ENCODE results near the gene LANCL2.
A peak's percentile ranks its signal among the peaks of the same experiment; 100 is the strongest.

Gene LANCL2

DNA sequence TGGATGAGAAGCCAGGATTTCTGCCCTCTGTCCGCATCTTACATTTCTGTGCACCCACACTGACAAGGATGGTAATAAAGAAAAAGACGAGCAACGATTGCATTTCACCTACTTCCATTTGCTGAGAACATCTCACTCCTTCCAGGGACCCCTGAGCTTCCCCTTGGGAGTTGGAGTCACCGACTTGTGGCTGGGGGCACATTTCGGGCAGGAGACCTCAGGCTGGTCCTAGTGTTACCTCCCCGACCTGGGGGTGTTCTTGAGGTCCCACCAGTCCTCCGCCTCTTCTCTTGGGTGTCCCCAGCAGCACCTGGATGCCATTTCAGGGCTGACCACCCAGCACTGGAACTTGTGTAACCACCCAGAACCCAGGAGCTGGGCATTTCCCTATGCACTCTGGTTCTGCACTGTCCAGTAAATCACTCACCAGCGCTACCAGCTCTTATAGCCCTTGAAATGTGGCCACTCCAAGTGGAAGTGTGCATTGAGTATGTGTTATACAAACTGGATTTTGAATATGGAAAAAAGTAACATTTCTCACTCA lies 84.9 kb downstream of the LANCL2 start:
- Histone ChIP-seq H3K14ac (ENCODE audit: low read length) (no peak overlapping the region), H3K27me3 (ENCODE audit: control insufficient read depth in 3 of 3, insufficient read depth in 3 of 3, low read depth in 1 of 3, low read length in 3 of 3) (no peaks in the 10 kb centered on the region), H3K79me1 (ENCODE audit: low read depth, low read length) (peaks cover 2% of the 10 kb centered on the region), H3K23ac (ENCODE audit: low read depth, low read length, poor library complexity) (no peak overlapping the region), H2BK5ac (ENCODE audit: low read length) (no peak overlapping the region), H3K27ac (replicated peaks; ENCODE audit: low read length) (no peak overlapping the region), H3K4ac (ENCODE audit: low read length) (no peak overlapping the region), H2AK5ac (ENCODE audit: low read depth, low read length) (peak overlapping the region; percentile 43), H4K91ac (ENCODE audit: low read depth, low read length, poor library complexity) (no peak overlapping the region), H4K8ac (ENCODE audit: low read depth, low read length) (no peak overlapping the region), H2BK15ac (ENCODE audit: low read length) (no peak overlapping the region), H3K18ac (ENCODE audit: low read length) (no peak overlapping the region), H2BK12ac (ENCODE audit: low read length) (no peak overlapping the region), H3K4me1 (ENCODE audit: control insufficient read depth in 2 of 2, insufficient read depth in 1 of 2, low read depth in 1 of 2, low read length in 2 of 2) (peaks cover 0 to 1% of the 10 kb centered on the region in 2 donors), H3K4me3 (ENCODE audit: low read length in 2 of 2) (no peak overlapping the region), H3K9me3 (replicated peaks in 1 of 2; ENCODE audit: control insufficient read depth in 2 of 2, insufficient read depth in 1 of 2, low read depth in 1 of 2, low read length in 2 of 2) (no peaks in the 10 kb centered on the region), H3K4me2 (ENCODE audit: insufficient read depth, low read length, poor library complexity, severe bottlenecking) (no peak overlapping the region), H2BK120ac (ENCODE audit: low read depth, low read length) (no peak overlapping the region), H3K36me3 (replicated peaks in 1 of 2; ENCODE audit: control insufficient read depth in 2 of 2, insufficient read depth in 2 of 2, low read length in 2 of 2) (no peaks in the 10 kb centered on the region), H3K9ac (ENCODE audit: low read depth, low read length, poor library complexity) (no peak overlapping the region), H2AFZ (ENCODE audit: low read length) (no peak overlapping the region)
- WGBS, 2 donors (ENCODE audit: extremely low coverage in 2 of 2, insufficient read length in 2 of 2, insufficient replicate concordance in 1 of 2) = no CpG with 5 or more reads among the region's 8 CpGs
- no peak for DNase-seq (ENCODE audit: low spot score)

DNA sequence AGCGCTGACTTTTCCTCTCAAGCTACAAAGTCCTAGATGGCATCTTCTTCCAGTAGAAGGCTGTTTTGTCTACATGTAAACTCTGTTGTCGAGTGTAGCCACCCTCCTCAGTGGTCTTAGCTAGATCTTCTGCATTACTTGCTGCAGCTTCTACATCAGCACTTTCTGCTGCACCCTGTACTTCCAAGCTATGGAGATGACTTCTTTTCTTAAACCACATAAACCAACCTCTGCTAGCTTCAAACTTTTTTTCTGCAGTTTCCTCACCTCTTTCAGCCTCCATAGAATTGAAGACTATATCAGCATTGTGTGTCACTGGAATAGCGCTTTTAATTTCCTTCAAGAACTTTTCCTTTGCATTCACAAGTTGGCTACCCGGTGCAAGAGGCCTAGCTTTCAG lies 87.8 kb downstream of the LANCL2 start:
- Histone ChIP-seq H2BK15ac (ENCODE audit: low read length) (no peak overlapping the region), H2BK120ac (ENCODE audit: low read depth, low read length) (no peak overlapping the region), H3K23ac (ENCODE audit: low read depth, low read length, poor library complexity) (no peak overlapping the region), H2AFZ (ENCODE audit: low read length) (no peak overlapping the region), H3K4me2 (ENCODE audit: insufficient read depth, low read length, poor library complexity, severe bottlenecking) (no peak overlapping the region), H2BK12ac (ENCODE audit: low read length) (no peak overlapping the region), H3K36me3 (replicated peaks in 1 of 2; ENCODE audit: control insufficient read depth in 2 of 2, insufficient read depth in 2 of 2, low read length in 2 of 2) (no peaks in the 10 kb centered on the region), H3K27ac (replicated peaks; ENCODE audit: low read length) (no peak overlapping the region), H3K14ac (ENCODE audit: low read length) (no peak overlapping the region), H3K79me1 (ENCODE audit: low read depth, low read length) (peaks cover 2% of the 10 kb centered on the region), H3K9me3 (replicated peaks in 1 of 2; ENCODE audit: control insufficient read depth in 2 of 2, insufficient read depth in 1 of 2, low read depth in 1 of 2, low read length in 2 of 2) (peaks cover 0 to 2% of the 10 kb centered on the region in 2 donors), H3K4me1 (ENCODE audit: control insufficient read depth in 2 of 2, insufficient read depth in 1 of 2, low read depth in 1 of 2, low read length in 2 of 2) (peaks cover 0 to 1% of the 10 kb centered on the region in 2 donors), H3K4me3 (ENCODE audit: low read length in 2 of 2) (no peak overlapping the region), H3K4ac (ENCODE audit: low read length) (no peak overlapping the region), H2AK5ac (ENCODE audit: low read depth, low read length) (no peak overlapping the region), H4K91ac (ENCODE audit: low read depth, low read length, poor library complexity) (no peak overlapping the region), H3K9ac (ENCODE audit: low read depth, low read length, poor library complexity) (no peak overlapping the region), H3K18ac (ENCODE audit: low read length) (no peak overlapping the region), H2BK5ac (ENCODE audit: low read length) (no peak overlapping the region), H3K27me3 (ENCODE audit: control insufficient read depth in 3 of 3, insufficient read depth in 3 of 3, low read depth in 1 of 3, low read length in 3 of 3) (no peaks in the 10 kb centered on the region), H4K8ac (ENCODE audit: low read depth, low read length) (no peak overlapping the region)
- DNase-seq (ENCODE audit: low spot score) = no peak
- WGBS, 2 donors (ENCODE audit: extremely low coverage in 2 of 2, insufficient read length in 2 of 2, insufficient replicate concordance in 1 of 2) = no CpG with 5 or more reads among the region's 4 CpGs

DNA sequence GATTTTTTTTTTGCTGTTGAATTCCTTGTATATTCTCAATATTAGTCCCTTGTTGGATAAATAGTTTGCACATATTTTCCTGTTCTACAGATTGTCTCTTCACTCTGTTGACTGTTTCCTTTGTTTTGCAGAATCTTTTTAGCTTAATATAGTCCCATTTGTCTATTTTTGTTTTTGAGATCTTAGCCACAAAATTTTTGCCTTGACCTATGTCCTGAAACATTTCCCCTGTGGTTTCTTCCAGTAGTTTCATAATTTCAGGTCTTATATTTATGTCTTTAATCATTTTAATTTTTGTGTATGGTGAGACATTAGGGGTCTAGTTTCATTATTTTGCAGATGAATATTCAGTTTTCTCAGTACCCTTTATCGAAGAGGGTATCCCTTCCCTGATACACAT lies 92.7 kb downstream of the LANCL2 start:
- no peak overlapping the region for H3K4me2 ChIP-seq (ENCODE audit: insufficient read depth, low read length, poor library complexity, severe bottlenecking)
- no peak overlapping the region for H2AK5ac ChIP-seq (ENCODE audit: low read depth, low read length)
- no peaks in the 10 kb centered on the region for H3K79me1 ChIP-seq (ENCODE audit: low read depth, low read length)
- no peak overlapping the region for H3K18ac ChIP-seq (ENCODE audit: low read length)
- H2BK15ac ChIP-seq (ENCODE audit: low read length) = no peak overlapping the region
- no peak overlapping the region for H2BK5ac ChIP-seq (ENCODE audit: low read length)
- no peaks in the 10 kb centered on the region for H3K4me1 ChIP-seq (ENCODE audit: control insufficient read depth in 2 of 2, insufficient read depth in 1 of 2, low read depth in 1 of 2, low read length in 2 of 2)
- H3K27ac ChIP-seq (replicated peaks; ENCODE audit: low read length) = no peak overlapping the region
- no peak overlapping the region for H2AFZ ChIP-seq (ENCODE audit: low read length)
- H3K4ac ChIP-seq (ENCODE audit: low read length) = no peak overlapping the region
- H3K9me3 ChIP-seq (replicated peaks in 1 of 2; ENCODE audit: control insufficient read depth in 2 of 2, insufficient read depth in 1 of 2, low read depth in 1 of 2, low read length in 2 of 2) = peaks cover 0 to 16% of the 10 kb centered on the region in 2 donors
- H3K4me3 ChIP-seq (ENCODE audit: low read length in 2 of 2) = no peak overlapping the region
- no peaks in the 10 kb centered on the region for H3K36me3 ChIP-seq (replicated peaks in 1 of 2; ENCODE audit: control insufficient read depth in 2 of 2, insufficient read depth in 2 of 2, low read length in 2 of 2)
- no peak overlapping the region for H4K8ac ChIP-seq (ENCODE audit: low read depth, low read length)
- H4K91ac ChIP-seq (ENCODE audit: low read depth, low read length, poor library complexity) = no peak overlapping the region
- DNase-seq (ENCODE audit: low spot score) = no peak
- no peak overlapping the region for H3K14ac ChIP-seq (ENCODE audit: low read length)
- no peak overlapping the region for H3K23ac ChIP-seq (ENCODE audit: low read depth, low read length, poor library complexity)
- no peak overlapping the region for H2BK12ac ChIP-seq (ENCODE audit: low read length)
- H3K9ac ChIP-seq (ENCODE audit: low read depth, low read length, poor library complexity) = no peak overlapping the region
- no peaks in the 10 kb centered on the region for H3K27me3 ChIP-seq (ENCODE audit: control insufficient read depth in 3 of 3, insufficient read depth in 3 of 3, low read depth in 1 of 3, low read length in 3 of 3)
- H2BK120ac ChIP-seq (ENCODE audit: low read depth, low read length) = no peak overlapping the region
- no CpG with 5 or more reads among the region's 1 CpG for WGBS, 2 donors (ENCODE audit: extremely low coverage in 2 of 2, insufficient read length in 2 of 2, insufficient replicate concordance in 1 of 2)

DNA sequence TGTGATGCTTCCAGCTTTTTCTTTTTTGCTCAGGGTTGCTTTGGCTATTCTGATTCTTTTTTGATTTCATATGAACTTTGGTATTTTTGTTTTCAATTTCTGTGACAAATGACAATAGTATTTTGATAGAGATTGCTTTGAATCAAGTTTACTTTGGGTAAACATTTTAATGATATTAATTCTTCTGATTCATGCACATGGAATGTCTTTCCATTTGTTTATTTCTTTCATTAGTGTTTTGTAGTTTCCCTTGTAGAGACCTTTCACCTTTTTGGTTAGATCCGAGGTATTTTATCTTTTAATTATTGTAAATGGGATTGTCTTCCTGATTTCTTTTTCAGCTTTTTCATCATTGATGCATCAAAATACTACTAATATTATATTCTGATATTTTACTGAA lies 93.2 kb downstream of the LANCL2 start:
- no peaks in the 10 kb centered on the region for H3K79me1 ChIP-seq (ENCODE audit: low read depth, low read length)
- no peak overlapping the region for H3K4me3 ChIP-seq (ENCODE audit: low read length in 2 of 2)
- no peaks in the 10 kb centered on the region for H3K27me3 ChIP-seq (ENCODE audit: control insufficient read depth in 3 of 3, insufficient read depth in 3 of 3, low read depth in 1 of 3, low read length in 3 of 3)

More for the DNA sequence above, 93.2 kb downstream of the LANCL2 start:
- Histone ChIP-seq H2BK120ac (ENCODE audit: low read depth, low read length) (no peak overlapping the region), H3K4ac (ENCODE audit: low read length) (no peak overlapping the region), H2AFZ (ENCODE audit: low read length) (no peak overlapping the region), H3K36me3 (replicated peaks in 1 of 2; ENCODE audit: control insufficient read depth in 2 of 2, insufficient read depth in 2 of 2, low read length in 2 of 2) (no peaks in the 10 kb centered on the region), H3K18ac (ENCODE audit: low read length) (no peak overlapping the region), H2AK5ac (ENCODE audit: low read depth, low read length) (no peak overlapping the region), H3K9me3 (replicated peaks in 1 of 2; ENCODE audit: control insufficient read depth in 2 of 2, insufficient read depth in 1 of 2, low read depth in 1 of 2, low read length in 2 of 2) (peaks cover under 1 to 21% of the 10 kb centered on the region in 2 donors), H3K14ac (ENCODE audit: low read length) (no peak overlapping the region), H4K8ac (ENCODE audit: low read depth, low read length) (no peak overlapping the region), H3K4me1 (ENCODE audit: control insufficient read depth in 2 of 2, insufficient read depth in 1 of 2, low read depth in 1 of 2, low read length in 2 of 2) (no peaks in the 10 kb centered on the region), H2BK5ac (ENCODE audit: low read length) (no peak overlapping the region), H3K4me2 (ENCODE audit: insufficient read depth, low read length, poor library complexity, severe bottlenecking) (no peak overlapping the region), H2BK15ac (ENCODE audit: low read length) (no peak overlapping the region), H3K27ac (replicated peaks; ENCODE audit: low read length) (no peak overlapping the region), H3K23ac (ENCODE audit: low read depth, low read length, poor library complexity) (no peak overlapping the region), H2BK12ac (ENCODE audit: low read length) (no peak overlapping the region), H3K9ac (ENCODE audit: low read depth, low read length, poor library complexity) (no peak overlapping the region), H4K91ac (ENCODE audit: low read depth, low read length, poor library complexity) (no peak overlapping the region)
- no CpG with 5 or more reads among the region's 1 CpG for WGBS, 2 donors (ENCODE audit: extremely low coverage in 2 of 2, insufficient read length in 2 of 2, insufficient replicate concordance in 1 of 2)
- DNase-seq (ENCODE audit: low spot score) = no peak

All from neuronal stem cell (in vitro differentiated cells).